GM18867 (cell line): ENCODE measurements around the gene INTS14.
"Not testable (repeated sequence)": the region's sequence is repeated elsewhere in the genome, so short reads cannot be mapped to it uniquely, and the experiment has no call there.

Experiments
- ATAC-seq: cut with Tn5 transposase; IDR thresholded peaks from one replicate; pipeline ENCODE4 v1.9.1; 2021; ENCODE audit warnings: mild to moderate bottlenecking, moderate library complexity; ENCODE audit not compliant: unreplicated experiment

Gene INTS14

DNA sequence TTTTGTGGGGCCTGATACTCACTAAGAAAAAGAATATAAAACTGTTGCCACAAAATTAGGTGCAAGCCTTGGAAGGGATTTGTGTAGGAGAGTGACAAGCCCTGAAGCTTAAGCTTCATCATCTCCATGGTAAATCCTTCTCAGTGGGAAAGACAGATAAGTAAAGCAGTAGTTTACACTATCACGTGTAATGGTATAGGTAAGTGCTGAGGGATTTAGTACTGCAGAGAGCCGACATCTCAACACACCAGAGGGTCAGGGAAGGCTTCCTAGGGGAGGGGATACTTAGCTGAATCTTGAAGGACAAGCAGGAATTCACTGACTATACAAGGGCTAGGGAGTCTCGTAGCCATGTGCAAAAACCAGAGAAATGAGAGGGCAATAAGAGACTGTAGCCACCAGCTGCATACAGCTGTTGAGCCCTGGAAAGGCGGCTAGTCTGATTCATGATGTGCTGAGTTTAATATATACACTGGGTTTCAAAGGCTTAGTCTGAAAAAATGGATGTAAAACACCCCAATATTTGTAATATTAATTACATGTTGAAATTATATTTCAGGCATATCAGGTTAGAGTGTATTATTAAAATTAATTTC lies 21.9 kb upstream of the INTS14 start:
- no peak for ATAC-seq

DNA sequence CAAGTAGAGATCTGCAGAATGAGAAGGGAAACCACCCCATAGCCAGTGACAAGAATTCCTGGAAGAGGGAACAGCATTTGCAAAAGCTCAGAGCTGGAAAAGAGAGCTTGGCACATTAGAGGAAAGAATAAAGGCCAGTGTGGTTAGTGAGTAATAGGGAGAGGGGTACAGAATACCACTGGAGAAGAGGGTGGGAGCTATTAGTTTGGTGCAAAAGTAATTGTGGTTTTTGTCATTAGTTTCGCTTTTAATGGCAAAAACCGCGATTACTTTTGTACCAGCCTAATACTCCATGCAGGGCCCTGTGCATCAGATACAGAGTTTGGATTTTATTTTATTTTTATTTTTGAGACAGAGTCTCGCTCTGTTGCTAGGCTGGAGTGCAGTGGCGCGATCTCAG lies 20.6 kb upstream of the INTS14 start:
- peak; percentile 49 for ATAC-seq

DNA sequence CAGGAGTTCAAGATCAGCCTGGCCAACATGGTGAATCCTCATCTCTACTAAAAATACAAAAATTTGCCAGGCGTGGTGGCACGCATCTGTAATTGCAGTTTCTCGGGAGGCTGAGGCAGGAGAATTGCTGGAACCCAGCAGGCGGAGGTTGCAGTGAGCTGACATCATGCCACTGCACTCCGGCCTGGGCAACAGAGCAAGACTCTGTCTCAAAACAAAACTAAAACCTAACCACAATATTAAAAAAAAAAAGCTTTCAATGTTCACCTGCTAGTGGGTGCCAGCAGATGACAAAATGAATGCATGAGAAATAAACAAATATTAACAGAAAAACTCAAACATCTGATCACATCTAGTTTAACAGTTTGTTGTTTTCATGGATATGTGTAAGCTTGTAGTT lies 19.8 kb upstream of the INTS14 start:
- peak; percentile 55 for ATAC-seq

DNA sequence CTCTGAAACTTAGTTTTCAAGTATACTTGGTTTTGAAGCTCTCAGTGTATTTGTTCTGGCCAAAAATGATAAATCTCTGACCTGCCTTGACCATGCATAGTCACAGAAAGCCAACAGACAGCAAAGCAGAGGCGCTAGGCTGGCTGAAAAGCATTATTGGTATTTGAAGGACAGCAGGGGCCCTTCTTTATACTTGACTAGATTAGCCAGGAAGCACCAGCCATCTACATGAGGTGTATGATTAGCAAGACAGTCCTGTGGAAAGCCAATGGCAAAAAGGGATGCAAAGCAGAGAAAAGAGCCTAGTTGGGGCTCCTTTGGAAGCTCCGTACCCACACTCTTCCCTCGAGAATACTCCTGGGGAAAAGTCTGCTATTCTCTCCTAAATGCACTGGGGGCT lies 18.6 kb upstream of the INTS14 start:
- no peak for ATAC-seq

DNA sequence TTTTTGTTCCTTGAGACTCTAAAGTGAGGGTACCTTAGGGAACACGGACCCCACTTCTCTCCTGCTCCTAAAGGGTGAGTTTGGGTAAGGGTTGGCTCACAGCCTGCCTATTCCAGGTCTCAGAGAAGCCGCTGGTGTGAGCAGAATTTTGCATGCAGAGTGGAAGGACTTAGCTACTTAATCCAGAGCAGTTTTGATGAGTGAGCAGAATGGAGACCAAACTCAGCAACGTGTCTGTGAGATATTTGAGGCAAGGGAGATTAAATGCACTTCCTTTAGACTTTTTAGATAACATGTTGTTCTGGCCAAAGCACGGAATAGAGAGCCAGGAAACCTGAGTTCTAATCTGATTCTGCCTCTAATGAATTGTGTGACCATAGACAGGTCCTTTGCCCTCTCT lies 15.9 kb upstream of the INTS14 start:
- ATAC-seq = no peak

DNA sequence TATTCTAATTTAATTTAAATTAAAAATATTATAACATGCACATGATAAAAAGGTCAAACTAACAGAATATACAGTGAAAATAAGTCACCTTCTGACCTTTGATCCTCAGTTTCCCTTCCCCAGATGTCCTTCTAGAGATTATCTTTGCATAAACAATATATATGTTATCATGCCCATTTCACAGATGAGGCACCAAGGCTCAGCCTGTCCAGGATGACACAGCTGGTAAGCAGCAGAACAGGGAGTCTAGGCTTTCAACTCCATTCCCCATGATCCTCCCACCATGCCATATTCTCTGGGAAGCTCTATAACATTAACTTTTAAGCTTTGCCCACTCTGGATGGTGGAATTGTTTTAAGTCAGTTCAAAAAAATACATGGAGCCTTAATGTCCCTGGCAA lies 12.2 kb upstream of the INTS14 start:
- ATAC-seq = no peak

DNA sequence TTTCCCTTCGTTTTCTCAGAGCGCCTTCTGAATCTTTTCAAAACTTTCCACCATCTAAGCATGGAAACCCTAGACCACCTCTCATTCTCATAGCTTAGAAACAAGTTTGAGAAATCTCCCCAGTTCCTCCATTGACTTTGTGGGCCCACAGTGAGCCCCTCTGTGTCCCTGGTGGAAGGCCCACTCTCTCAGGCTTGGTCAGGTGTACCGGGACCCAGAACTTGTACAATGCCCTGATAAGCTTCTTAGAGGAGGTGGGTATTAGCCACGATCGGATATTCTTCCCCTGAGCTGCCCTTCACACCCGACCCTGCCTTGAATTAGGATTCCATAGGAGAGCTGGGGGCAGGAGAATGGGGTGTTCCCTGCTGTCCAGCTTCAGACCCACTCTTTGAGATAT lies 10.7 kb upstream of the INTS14 start, which contains the start of gene SLC24A1:
TSS of gene SLC24A1 (plus strand) at position 301 of the 400 bp plus-strand sequence. CDS start 2,143 bp downstream, outside the sequence.
- ATAC-seq = no peak

DNA sequence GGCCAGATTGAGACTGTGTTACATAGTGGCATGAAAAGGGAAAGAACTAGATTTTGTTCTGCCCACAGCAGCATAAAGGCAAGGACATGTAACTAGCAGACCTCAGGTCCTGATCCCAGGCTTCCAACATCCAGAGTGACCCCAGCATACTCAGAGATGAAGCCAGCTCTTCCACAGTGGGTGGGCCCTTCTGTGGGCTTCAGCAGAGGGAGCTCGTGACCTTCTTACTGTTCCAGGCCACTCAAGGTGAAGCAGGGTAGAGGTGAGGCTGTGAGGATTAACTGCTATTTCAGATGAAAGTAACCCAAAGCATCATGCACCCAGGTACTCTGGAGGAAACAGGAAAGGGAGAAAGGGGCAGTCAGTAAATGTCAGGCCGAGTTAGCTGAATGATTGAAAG lies 9.9 kb upstream of the INTS14 start:
- no peak for ATAC-seq

DNA sequence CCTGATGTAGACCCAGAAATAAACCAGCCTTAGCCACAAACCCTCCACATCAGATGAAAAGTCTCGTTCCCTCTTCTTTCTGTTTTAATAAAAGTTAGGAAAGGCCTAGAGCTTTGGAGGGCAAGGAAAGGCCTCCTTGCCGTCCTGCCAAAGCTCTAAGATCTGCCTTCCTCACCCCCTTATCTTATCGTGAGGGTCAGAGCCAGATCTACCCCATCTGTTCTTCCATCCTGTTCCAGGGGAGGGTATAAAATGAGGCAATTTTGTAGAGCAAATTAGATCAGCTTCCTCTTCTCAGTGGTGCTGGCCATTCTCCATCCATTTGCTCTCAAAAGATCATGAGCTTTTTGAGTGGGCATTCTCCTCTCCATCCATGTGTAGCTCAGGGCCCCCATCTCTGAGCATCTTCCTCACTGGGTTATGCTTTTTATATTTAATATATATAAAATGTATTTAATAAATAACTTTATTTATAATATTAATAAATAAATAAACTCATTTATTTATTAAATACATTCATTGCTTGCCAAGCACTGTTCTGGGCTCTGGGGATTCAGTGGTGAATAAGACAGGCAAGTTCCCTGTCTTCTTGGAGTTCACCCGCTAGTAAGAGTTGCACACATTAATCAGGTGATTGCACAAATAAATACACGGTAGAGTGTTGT lies 8.8 kb upstream of the INTS14 start:
- no peak for ATAC-seq

DNA sequence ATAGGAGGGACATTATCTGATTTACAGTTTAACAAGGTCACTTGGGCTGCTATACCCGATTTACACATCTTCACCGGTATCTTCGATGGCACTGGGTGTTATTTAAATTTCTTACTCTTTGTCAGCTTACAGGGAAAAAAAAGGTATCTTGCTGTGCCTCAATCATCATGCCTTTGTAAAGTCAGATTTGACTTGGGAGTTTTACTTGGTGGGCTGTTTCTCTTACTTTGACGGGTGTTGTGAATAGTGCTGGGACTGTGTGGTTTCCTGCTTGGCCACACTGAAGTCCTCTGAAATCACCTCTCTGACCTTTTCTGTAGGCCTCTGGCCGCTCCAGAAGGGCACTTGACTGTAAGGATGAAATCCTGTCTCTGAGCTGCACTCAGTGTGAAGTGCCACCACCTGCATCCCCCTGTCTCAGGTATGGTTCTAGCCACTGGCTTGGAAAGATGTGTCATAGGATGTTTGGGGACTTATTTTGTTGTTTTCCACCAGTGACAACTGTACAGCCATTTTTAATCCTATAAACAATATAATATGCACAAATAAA lies 7.7 kb upstream of the INTS14 start:
- ATAC-seq = no peak

DNA sequence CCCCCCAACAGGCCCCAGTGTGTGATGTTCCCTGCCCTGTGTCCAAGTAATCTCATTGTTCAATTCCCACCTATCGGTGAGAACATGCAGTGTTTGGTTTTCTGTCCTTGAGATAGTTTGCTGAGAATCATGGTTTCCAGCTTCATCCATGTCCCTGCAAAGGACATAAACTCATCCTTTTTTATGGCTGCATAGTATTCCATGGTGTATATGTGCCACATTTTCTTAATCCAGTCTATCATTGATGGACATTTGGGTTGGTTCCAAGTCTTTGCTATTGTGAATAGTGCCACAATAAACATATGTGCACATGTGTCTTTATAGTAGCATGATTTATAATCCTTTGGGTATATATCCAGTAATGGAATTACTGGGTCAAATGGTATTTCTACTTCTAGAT lies 5.0 kb upstream of the INTS14 start:
- not testable (repeated sequence) for ATAC-seq

DNA sequence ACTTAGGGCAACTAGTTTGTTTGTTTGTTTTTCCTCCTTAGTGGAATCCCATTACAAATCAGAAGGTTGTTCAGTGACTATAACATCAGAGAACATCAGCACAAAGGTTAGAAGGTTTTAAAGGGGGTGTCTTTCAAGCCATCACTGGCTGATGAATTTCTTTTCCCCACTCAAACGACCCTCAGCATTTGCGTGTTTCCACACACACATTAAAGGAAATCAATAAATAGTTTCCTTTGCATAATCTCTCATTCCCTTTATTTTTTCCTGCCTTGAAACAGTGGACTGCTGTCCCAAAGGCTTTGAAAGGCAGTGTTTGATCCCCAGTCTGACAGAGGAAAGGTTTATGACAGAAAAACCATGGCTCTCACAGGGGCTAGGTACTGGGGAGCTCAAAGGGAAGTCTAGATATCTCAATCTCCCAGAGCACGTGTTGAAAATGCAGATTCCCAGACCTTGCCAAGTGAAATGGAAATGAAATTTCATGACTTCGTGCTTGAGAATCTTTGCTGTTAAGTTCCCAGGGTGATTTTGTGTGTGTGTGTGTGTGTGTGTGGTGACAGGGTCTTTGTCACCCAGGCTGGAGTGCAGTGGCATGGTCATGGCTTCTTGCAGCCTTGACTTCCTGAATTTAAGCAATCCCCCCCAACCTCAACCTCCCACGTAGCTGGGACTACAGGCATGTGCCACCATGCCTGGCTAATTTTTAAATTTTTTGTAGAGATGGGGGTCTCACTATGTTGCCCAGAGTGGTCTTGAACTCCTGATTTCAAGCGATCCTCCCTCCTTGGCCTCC lies 2.2 kb upstream of the INTS14 start:
- ATAC-seq = no peak

DNA sequence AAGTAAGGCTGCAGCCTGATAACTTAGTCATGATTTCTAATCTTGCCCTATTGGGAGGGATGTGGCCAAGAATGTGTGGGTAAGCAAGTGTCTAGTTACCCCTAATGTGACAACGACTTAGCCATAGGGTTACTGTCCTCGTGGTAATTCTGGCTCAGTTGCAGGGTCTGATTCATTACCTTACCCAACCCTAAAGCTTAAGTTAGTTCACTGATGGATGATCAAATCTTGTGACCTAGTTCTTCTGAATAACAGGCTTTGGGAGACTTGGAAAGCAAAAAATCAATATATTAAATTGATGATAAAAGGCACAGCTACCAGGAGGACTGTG lies 1.6 kb upstream of the INTS14 start:
- ATAC-seq = no peak

DNA sequence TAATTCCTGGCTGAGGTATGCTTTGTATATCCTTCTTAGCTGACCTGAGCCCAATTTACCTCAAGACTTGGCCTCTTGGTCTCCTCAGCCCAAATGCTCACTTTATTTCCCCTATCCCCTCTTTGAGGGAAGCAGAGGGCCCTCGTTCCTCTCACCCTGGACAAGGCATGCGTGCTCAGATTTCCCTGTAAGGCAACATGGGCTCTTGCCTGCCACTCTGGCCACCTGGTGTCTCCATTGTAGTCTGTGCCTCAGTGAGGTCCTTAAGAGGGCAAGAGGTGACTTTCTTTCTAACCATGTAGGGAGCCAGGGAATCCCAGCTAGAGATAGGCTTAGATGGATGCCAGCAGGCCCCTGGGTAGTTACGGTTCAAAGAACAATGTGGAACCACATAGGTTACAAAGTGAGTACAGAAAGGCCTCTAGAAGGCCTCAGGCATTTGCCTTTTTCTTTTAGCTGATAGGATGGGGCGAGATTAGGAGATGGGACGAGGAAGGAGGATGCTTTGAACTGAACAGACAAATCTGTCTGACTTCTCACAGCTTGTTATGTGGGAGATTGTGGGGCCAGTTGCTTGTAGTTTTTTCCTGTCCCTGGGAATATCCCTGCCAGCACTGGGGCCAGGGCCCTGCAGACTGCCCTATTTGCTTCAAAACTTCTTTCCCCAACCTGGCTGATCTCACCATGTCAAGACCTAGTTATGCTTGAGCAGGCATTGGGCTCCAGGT lies 1.1 kb upstream of the INTS14 start:
- no peak for ATAC-seq

DNA sequence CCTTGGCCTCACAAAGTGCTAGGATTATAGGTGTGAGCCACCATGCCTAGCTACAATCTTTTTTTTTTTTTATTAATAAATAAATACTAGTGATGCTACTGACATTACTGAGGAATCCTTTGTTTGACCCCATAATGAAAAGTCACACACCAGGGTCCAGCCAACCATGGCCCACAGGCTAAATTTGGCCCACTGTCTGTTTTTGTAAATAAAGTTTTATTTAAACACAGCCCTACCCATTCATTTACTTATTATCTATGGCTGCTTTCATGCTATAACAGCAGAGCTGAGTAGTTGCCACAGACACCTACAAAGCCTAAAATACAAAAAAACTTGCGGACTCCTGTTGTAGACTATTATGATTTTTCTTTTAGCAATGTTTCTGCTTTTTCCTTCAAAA lies 7.4 kb downstream of the INTS14 start:
- no peak for ATAC-seq

DNA sequence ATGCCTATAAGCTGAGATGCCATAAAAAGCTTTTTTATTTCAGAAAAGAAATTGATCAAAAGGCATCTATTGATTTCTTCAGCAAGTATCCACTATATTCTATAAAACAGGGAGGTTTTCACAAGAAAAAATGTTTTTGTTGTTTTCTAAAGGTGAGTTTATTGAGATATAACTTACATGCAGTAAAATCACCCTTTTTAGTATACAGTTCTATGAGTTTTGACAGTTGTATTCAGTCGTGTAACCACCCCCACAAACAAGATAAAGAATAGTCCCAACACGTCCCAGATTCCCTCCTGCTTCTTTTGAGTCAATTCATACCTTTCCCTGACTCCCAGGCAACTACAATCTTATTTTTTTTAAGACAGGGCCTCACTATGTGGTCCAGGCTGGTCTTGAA lies 7.8 kb downstream of the INTS14 start:
- ATAC-seq = no peak

DNA sequence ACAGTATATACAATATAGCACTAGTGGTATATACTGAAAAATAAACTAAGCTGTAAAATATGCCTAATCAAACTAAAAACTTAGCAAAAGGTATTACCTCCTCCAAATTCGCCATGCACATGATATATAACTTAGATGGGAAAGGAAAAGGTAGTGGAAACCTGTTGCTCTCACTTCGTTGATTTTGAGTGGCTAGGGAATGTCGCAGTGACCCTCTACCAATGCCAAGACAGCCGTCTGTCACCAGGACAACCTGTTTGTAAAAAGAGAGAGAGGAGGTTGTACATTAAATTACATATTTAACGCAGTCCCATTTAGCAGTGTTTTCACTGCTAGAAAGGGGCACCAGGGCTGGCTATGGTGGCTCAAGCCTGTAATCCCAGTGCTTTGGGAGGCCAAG lies 11.3 kb downstream of the INTS14 start:
- no peak for ATAC-seq

DNA sequence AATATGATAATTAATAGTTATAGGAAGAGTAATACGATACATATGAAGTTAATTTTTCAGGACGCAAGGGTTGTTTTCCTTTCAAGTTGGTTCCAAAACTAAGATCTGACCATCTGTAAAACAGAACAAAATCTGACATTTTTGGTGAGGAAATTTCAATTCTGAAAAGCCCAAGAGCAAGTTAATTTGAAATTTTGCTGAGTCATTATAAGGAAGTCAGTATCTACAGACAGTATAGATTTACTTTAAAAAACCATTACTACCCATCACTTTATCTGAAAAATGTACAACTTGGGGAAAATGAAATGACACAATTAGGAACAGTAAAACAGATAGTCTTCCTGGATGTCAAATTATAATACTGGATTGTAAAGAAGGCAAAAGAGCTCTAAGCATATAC lies 12.5 kb downstream of the INTS14 start:
- no peak for ATAC-seq

DNA sequence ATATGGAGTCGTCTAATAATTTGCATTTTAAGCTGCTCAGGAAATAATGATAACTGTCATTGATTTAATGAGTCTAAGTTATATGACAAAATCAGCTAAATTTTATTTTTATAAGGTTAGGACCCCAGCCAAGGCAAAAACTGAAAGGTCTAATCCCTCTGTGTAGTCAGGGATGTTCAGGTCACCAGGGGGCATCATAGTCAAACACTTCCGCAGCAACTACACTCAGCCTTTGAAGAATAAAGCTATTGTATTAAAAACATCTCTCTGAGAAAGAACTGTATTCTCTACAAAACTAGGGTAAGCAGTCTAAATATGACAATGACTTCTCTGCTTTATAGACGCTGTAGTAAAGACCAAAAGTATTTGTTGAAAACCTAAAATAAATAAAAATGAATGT lies 15.0 kb downstream of the INTS14 start:
- no peak for ATAC-seq

DNA sequence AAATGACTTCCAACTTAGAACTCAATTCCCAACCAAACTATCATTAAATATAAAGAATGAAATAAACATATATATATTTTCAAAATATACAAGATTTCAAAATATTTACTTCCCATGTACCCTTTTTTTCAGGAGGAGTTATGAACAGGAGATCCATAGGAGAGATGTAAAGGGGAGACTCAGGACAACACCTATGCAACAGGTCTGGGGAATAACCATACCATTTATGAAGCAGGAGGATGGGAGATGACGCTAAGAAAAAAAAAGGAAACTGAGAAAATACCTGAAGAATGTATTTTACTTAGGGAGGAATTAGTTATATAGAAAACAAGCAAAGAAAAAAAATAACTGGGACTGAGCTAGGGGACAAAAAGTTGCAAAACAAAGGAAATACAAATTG lies 23.8 kb downstream of the INTS14 start:
- no peak for ATAC-seq

DNA sequence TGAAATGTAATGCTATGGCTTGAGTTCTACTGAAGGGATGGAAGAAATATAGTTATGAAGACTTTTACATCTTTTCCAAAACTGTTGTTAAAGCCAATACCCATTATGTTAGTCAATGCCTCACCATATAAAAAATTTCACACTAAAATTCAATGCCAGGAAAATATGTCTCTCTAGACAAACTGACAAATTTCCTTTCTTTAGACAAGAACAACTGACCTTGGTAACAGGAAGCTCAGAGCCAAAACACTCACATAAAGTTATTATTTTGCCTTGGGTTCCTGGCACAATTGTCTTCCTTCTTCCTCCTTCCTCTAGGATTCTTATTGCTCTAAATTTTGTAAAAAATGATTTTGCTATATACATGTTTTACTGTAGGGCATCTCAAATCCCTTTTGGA lies 26.7 kb downstream of the INTS14 start:
- ATAC-seq = no peak
